Adipose tissue (tissue), 3 donors: ENCODE data around the gene CALML6. TPM values are rescaled to one million over a fixed set of nuclear protein-coding genes. Genes with fewer than 3 reads are reported as not detected.

Experiments used
- H3K27ac ChIP-seq: one replicate; pipeline ENCODE4 v1.5.1; 2013; ENCODE audit warnings: low read depth, low read length
- whole genome bisulfite sequencing, 3 donors: extraction: QIAGEN DNeasy Blood & Tissue Kit; methylation state at CpG; one replicate each; pipeline ENCODE4 v1.1.7; 2013; 5-methylcytosine and 5-hydroxymethylcytosine counted together
- polyA plus RNA-seq, 3 donors: library from polyadenylated mRNA; stranded (reverse); fragments of 200-250 nt; gene quantifications; one replicate each; pipeline ENCODE4 v1.2.3, GENCODE V29; 2013
- donor health status: healthy with polysubstance abuse.
- donor health status: Bipolar disorder and iron deficiency.
- donor health status: healthy.

The CALML6 gene
- polyA plus RNA-seq, 3 donors, result 0.48 to 2.7 (median 0.62) TPM

DNA sequence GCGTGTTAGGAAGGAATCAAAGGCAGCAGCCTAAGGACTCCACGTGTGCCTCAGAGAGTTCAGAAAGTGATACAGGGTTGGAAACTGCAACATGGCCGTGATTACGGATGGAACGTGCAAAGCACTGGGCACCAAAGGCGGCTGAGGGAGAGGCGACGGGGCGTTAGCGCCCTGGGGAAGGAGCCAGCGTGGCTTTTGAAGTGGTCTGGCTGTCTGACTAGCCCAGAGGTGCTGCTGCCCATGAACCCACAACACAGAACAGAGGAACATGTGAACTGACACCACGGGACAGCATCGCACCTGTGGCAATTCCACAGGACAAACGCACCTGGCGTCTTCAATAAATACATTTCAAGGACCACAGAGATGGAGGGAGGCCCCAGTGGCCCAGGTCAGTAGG, 22.0 kb downstream of the CALML6 start:
- 64 to 78% (median 68%) methylated on average over 15 of the region's 15 CpGs for WGBS, 3 donors
- H3K27ac ChIP-seq, result no peak overlapping the region

DNA sequence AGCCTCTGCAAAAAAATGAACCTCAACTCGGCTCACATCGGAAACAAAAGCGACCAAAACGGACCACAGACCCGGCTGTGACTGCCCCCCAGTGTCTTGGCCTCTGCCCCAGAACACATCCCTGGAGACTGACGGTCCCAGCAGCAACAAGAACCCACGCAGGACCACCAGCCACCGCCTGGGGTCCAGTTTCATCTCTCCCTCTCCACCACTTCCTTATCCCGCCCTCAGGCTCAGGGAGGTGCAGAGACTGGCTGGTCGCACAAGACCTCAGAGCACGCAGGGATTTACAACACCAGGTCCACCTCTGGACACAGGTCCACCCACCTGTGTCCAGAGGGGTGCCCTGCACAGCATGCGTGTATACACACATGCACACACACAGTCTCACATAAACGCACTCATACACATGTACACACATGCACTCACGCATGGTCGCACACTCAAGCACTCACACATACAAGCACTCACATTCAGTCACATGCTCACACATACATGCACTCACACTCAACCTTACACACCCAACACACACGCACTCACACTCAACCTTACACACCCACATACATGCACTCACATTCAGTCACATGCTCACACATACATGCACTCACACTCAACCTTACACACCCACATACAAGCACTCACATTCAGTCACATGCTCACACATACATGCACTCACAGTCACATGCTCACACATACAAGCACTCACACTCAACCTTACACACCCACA, 22.7 kb downstream of the CALML6 start:
- H3K27ac ChIP-seq, result no peak overlapping the region
- WGBS, 3 donors, result 66 to 71% (median 71%) methylated on average over 16 of the region's 16 CpGs

DNA sequence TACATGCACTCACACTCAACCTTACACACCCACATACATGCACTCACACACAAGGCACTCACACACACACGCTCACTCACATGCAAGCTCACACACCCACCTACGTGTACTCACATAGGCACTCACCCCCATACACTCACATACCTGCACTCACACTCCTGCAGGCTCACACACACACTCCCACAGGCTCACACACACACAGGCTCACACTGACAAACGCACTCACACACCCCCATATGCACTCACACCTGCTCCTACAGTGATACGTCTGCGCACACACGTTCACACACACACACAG, 23.2 kb downstream of the CALML6 start:
- 74 to 76% (median 75%) methylated on average over 6 of the region's 6 CpGs for whole genome bisulfite sequencing, 3 donors
- H3K27ac ChIP-seq, result no peak overlapping the region

DNA sequence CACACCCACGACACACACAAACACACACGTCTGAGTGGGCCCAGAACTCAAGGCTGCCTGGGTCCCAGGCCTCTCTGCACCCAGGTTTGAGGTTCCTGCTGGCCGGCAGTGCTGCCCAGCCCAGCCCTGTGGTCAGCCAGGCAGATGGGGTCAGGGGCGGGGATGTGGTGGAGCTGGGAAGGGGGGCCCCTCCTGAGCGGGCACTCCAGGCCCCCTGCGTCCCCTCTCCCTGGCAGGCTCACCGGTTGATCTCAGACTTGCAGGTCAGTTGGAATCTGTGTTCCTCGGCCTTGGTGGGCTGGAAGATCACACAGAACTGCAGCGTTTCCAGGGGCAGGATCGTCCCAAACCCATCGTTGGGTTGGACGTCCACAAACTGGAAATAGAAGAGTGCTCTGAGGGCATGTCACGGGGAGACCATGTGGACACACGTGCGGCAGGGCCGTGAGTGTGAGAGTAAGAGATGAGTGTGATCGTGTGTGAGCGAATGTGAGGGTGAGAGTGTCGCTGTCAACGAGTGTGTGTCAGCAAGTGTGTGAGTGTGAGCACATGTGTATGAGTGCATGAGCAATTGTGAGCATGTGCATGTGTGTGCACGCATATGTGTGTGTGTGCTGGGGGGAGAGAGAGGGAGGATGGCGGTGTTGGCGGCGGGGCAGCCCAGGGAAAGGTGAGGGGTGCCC, 23.7 kb downstream of the CALML6 start:
- WGBS, 3 donors, result 80 to 82% (median 82%) methylated on average over 24 of the region's 24 CpGs
- no peak overlapping the region for H3K27ac ChIP-seq

DNA sequence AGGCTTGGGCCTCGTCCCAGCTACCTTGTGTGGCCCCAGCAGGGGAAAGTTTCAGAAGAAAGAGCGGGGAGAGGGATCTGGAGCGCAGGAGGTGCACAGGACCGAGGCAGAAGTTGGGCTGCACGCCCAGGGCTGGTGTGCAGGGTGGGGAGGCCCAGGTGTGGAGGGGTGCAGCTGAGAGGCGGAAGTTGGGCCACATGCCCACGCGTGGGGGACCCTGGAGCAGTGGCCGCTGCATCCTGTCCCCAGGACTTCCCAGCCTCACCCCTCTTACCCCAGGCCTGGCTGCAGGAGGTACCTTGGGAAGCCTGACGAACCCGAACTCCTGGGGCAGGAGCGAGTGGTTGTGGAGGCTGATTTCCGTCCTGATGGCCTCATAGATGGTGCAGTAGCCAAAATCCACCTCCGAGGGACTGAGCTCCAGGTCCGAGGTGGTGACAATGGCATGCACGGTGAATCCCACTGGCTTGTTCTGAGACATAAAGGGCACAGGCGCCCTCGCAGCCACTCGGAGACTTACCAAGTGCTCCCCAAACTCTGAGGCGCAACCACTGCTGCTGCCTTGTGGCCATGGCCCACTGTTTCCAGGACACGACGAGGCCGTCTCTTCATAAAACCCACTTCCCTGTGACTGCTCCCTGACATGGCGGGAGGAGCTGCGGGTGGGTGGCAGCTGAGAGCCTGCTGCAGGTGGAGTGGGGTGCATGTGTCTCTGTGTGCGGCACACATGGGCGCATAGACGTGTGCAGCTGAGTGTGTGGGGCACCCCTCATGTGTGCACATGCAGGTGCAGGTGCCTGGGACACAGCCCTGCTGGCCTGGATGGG, 24.4 kb downstream of the CALML6 start:
- WGBS, 3 donors, result 80 to 88% (median 86%) methylated on average over 26 to 28 of the region's 28 CpGs
- H3K27ac ChIP-seq, result no peak overlapping the region

DNA sequence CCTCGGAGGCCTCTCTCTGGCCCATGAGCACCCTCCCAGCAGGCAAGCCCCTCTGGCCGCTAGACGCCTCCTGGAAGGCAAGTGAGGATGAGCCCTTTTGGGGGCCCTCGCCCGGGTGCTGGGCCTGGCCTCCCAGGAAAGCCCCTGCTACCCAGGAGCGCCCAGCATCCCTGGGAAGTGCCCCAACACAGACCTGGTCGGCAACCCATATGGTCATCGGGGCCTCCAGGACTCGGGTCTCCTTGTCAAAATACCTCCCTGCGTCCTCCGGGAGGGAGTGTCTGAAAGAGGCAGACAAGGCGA, 25.0 kb downstream of the CALML6 start:
- WGBS, 3 donors, result 83 to 86% (median 86%) methylated on average over 12 of the region's 12 CpGs
- no peak overlapping the region for H3K27ac ChIP-seq

DNA sequence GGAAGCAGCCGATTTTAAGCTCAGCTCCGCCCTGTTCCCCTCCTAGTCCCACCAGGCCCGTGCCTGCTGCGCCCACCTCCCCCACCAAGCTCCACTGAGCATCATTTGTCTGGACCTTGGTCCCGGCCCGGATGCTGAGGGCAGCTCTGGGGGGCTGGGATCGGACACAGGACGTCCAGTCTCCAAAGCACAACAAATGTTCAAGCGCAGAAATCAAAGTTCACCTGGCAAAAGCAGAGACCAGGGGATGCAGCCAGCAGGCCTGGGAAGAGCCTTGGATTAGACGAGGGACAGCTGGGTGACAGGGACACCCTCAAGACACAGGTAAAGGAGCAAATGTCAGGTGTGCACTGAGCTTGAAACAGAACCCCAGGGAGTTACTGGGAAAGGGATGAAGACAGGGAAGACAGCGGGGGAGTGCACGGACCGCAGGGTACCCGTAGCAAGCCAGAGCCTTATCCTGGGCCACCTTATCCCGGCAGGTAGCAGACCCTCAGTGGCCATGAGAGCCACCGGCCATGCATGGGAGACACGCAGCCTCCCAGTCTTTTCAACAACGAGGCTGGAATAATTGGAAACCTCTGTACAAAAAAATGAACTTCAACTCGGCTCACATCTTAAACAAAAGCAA, 26.3 kb downstream of the CALML6 start:
- WGBS, 3 donors, result 65 to 69% (median 67%) methylated on average over 19 of the region's 19 CpGs
- no peak overlapping the region for H3K27ac ChIP-seq

DNA sequence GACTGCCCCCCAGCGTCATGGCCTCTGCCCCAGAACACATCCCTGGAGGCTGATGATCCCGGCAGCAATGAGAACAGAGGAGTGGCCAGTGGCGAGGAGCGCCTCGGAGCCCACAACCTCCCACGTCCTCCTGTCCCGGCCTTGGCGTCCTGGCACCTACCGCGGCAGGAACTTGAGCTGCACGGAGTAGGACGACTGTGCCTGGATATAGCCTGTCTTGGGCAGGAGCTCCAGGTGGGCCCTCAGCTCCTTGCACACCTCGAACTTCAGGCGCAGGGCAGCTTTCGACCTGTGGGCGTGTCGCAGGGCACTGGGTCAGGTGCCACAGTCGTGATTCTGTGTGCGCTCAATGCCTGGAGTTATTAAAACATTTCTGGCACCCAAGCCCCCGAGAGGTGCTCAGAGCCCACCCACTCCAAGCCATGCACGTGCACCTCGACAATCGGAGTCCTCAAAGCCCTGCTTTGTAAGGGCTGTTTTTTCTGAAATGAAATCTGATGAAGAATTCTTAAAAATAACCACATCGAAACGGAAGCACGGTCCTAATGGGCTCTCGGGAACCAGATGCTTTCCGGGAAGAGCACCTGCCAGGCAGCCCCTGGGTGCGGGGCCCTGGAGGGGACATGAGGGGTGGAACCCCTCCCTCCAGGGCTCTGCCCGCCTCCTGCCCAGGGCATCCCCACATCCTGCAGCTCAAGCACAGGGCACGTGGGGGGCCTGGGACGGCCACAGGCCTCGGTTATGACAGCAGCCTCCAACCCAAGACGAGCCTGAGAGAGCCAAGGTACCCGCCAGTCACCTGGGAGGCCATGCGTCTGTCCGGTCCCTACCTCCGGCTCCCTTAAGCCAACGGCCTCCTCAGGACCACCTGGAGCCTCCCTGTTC, 27.1 kb downstream of the CALML6 start:
- 75 to 79% (median 75%) methylated on average over 39 of the region's 39 CpGs for WGBS, 3 donors
- H3K27ac ChIP-seq, result no peak overlapping the region

DNA sequence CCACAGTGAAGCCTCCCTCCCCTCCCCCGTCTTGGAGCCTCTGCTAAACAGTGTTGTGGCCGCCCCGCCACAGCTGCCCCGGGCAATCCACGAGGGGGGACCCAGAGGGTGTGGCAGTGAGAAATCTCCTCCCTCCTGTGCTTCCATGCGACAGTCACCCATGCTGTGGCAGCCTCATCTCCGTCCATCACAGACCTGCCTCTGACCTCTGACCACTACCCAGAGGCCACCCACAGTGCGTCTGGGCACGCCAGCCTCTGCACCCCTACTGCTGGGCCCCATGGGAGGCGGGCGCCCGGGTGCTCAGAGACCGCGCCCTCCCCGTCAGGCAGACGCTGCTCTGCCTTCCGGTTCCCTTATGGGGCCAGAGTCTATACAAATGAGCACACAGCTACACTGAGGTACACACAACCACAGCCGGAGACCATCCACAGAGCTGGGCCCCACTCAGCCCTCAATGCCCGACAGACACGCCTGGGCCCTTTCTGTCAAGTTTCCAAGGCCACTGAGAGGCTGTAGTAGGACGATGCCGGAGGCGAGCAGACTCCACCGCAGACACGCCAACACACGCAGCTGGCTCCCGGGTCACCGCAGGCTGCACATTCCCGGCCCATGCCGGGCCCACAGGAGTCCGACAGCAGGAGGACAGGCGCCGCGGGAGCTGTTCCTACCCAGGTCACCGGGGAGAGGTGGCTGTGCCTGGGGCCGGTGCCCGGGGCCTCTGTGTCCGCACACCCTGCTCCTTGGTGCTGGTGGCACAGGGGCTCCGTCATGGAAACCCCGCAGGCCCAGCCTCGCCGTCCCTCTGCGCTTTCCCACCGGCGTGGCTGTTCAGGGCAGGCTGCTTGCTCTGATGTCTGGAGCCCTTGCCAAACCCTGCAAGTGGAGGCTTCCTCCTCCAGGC, 27.9 kb downstream of the CALML6 start:
- H3K27ac ChIP-seq, result no peak overlapping the region
- 79 to 83% (median 80%) methylated on average over 43 to 45 of the region's 45 CpGs for WGBS, 3 donors

DNA sequence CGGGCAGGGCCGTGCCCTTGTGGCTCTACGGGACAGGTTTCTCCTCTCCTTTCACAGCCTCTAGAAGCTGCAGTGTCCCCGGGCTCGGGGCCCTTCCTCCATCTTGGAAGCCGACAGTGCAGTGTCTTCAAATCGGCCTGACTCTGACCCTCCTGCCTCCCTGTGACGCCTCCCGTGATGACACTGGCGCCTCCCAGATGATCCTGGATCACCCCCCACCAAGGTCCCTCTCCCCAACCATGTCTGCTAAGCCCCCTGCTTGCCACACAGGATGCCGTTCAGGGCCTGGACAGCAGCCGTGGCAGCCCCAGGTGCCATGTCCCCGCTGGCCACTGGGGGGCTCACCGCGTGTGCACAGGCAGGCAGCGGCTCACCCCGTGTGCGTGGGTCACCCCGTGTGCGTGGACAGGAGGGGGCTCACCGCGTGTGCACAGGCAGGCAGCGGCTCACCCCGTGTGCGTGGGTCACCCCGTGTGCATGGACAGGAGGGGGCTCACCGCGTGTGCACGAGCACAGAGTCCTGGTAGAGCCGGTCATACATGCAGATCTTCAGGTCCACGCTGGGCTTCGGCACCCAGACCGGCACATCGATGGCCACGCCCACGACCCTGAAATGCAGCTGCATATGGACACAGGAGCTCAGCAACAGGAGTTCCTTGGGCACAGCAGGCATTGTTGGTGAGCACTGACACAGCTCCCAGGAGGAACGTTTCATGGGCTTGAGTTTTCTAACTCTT, 28.9 kb downstream of the CALML6 start:
- WGBS, 3 donors, result 12% methylated on average over 37 of the region's 37 CpGs
- H3K27ac ChIP-seq, result no peak overlapping the region

DNA sequence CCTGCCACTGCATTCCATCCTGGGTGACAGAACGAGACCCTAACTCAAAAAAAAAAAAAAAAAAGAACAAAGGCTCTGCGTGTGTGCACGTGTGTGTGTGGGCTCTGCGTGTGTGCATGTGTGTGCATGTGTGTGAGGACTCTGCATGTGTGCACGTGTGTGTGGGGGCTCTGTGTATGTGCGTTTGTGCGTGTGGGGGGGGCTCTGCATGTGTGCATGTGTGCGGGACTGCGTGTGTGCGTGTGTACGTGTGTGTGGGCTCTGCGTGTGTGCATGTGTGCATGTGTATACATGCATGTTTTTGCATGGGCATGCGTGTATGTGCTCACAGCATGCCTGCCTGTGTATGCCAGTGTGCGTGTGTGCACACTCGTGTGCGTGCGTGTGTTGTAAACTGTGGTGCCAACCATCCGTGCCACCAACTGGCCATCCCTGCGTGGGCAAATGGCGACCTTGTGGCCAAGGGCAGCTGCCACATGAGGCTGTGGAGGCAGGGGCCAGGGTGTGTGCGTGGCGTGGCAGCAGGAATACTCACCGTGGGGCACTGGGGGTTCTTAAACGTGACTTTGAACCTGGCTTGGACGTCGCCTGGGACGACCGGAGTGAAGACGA, 30.8 kb downstream of the CALML6 start:
- WGBS, 3 donors, result 84 to 91% (median 87%) methylated on average over 29 of the region's 29 CpGs

DNA sequence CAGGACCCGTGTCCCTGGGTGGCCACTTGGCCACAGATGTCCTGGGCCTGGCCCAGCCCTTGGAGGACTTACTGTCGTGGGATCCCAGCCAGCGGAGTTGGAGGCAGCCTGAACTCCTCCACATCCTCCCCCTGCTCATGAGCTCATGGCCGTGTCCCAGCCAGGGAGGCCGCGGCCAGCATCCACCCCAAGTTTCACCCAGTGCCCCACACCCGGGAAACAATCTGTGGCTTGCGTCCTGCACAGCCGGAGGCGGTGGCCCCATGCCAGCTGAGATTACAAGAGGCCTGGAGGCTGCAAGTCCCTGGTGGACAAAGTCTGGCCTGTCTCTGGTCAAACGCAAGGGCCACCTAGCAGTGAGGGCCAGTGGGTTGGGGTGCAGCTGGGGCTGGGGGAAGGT, 31.5 kb downstream of the CALML6 start:
- WGBS, 3 donors, result 30 to 44% (median 34%) methylated on average over 11 of the region's 11 CpGs
- H3K27ac ChIP-seq, result no peak overlapping the region

More for the DNA sequence above, 30.8 kb downstream of the CALML6 start:
- no peak overlapping the region for H3K27ac ChIP-seq

DNA sequence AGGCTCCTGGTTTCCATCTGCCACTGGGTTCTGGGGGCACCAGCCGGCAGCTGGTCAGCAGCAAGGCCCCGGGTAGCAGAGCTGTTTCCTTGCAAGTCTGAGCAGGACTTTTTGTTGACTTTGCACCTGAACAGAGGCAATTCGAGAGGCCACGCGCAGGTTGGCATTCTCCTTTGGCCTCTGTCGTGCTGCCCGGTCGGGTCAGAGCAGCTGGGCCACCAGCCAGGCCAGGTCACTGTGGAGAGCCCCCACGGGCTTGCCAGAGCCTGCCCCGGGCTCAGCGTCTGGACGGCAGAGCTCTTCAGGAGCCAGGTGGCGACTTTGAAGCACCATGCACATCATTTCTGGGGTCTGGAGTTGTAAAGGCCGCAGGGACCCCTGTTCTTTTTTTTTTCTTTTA, 32.4 kb downstream of the CALML6 start:
- H3K27ac ChIP-seq, result no peak overlapping the region
- 70 to 76% (median 75%) methylated on average over 14 of the region's 14 CpGs for WGBS, 3 donors

DNA sequence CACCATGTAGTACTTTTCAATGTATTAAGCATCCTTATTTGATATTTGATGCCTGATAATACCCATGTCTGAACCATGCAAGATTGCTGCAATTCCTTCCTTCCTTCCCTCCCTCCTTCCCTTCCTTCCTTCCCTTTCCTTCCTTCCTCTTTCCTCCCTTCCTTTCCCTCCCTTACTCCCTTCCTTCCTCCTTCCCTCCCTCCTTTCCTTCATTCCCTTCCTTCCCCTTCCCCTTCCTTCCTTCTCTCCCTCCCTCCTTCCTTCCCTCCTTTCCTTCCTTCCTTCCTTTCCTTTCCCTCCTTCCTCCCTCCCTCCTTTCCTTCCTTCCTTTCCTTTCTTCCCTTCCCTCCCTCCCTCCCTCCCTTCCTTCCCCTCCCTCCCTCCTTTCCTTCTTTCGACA, 33.7 kb downstream of the CALML6 start:
- WGBS, 3 donors, result 44 to 57% (median 52%) methylated on average over 1 of the region's 1 CpG
- no peak overlapping the region for H3K27ac ChIP-seq

DNA sequence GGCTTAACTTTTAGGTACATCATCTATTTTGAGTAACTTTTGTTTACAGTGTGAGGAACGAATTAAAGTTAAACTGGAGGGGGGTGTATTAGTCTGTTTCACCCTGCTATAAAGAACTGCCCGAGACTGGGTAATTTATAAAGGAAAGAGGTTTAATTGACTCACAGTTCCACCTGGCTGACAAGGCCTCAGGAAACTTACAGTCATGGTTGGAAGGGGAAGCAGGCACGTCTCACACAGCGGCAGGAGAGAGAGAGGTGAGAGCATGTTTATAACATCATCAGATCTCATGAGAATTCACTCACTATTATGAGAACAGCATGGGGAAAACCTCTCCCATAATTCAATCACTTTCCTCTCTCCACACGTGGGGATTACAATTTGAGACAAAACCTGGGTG, 35.9 kb downstream of the CALML6 start:
- no peak overlapping the region for H3K27ac ChIP-seq
- WGBS, 3 donors, result 78 to 82% (median 81%) methylated on average over 5 of the region's 5 CpGs

DNA sequence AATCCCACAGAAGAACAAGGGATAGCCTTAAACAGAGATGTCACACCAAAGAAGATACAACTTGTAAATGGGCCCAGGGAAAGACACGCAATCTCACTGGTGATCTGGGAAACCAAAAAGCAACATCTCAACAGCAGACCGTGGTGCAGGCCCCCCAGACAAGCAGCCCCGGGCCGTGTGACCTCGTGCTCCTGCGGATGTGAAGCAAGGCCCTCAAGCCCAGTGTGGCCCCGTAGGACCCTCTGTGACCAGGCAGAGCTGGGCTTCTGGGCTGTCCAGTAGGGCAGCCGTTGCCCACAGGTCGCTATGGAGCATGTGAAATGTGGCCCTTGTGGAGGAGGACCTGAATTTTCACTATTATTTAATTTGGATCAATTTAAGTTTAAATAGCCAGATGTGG, 39.0 kb downstream of the CALML6 start:
- WGBS, 3 donors, result 83 to 92% (median 91%) methylated on average over 9 of the region's 9 CpGs
- no peak overlapping the region for H3K27ac ChIP-seq
